ENCODE results near the gene LRRFIP2.
"Not testable (repeated sequence)": the region's sequence is repeated elsewhere in the genome, so short reads cannot be mapped to it uniquely, and the experiment has no call there.

Gene LRRFIP2

GRCh38 chr3:37053753-37054152 is 120.6 kb downstream of the LRRFIP2 start:
- DNase-seq, result no peak

GRCh38 chr3:37053337-37053736 is 121.0 kb downstream of the LRRFIP2 start:
- no peak for DNase-seq

- no peak for DNase-seq
These were observed 121.5 kb downstream of the LRRFIP2 start for GRCh38 chr3:37052860-37053259.

GRCh38 chr3:37050282-37050681 is 124.1 kb downstream of the LRRFIP2 start:
- peak; percentile 74 for DNase-seq

- not testable (repeated sequence) for DNase-seq
These were observed 131.7 kb downstream of the LRRFIP2 start for GRCh38 chr3:37042712-37043111.

GRCh38 chr3:37041546-37042195 is 132.7 kb downstream of the LRRFIP2 start:
- no peak for DNase-seq

- DNase-seq, result no peak
These were observed 134.2 kb downstream of the LRRFIP2 start for GRCh38 chr3:37040231-37040630.

GRCh38 chr3:37039161-37039846 is 135.1 kb downstream of the LRRFIP2 start:
- DNase-seq, result no peak

GRCh38 chr3:37037352-37037751 is 137.0 kb downstream of the LRRFIP2 start:
- DNase-seq, result no peak

- DNase-seq, result no peak
These were observed 141.4 kb downstream of the LRRFIP2 start for GRCh38 chr3:37032961-37033360.

GRCh38 chr3:37031096-37031682 is 143.2 kb downstream of the LRRFIP2 start:
- no peak for DNase-seq

- no peak for DNase-seq
These were observed 143.8 kb downstream of the LRRFIP2 start for GRCh38 chr3:37030588-37030987.

GRCh38 chr3:37029516-37030163 is 144.7 kb downstream of the LRRFIP2 start:
- DNase-seq, result no peak

- no peak for DNase-seq
These were observed 145.3 kb downstream of the LRRFIP2 start for GRCh38 chr3:37029111-37029510.

- no peak for DNase-seq
These were observed 146.1 kb downstream of the LRRFIP2 start for GRCh38 chr3:37028329-37028728.

- DNase-seq, result no peak
These were observed 147.5 kb downstream of the LRRFIP2 start for GRCh38 chr3:37026851-37027250.

GRCh38 chr3:37025561-37026335 is 148.6 kb downstream of the LRRFIP2 start:
- DNase-seq, result no peak

- DNase-seq, result no peak
These were observed 149.5 kb downstream of the LRRFIP2 start for GRCh38 chr3:37024820-37025405.

GRCh38 chr3:37024092-37024491 is 150.3 kb downstream of the LRRFIP2 start:
- no peak for DNase-seq

- no peak for DNase-seq
These were observed 156.7 kb downstream of the LRRFIP2 start for GRCh38 chr3:37017683-37018082.

GRCh38 chr3:37016903-37017302 is 157.5 kb downstream of the LRRFIP2 start:
- DNase-seq, result no peak

- no peak for DNase-seq
These were observed 158.7 kb downstream of the LRRFIP2 start for GRCh38 chr3:37015642-37016041.

GRCh38 chr3:37014620-37015019 is 159.8 kb downstream of the LRRFIP2 start:
- DNase-seq, result no peak

Measured in right forelimb (tissue), 1 donor.